ENCODE measurements around the gene HCRTR1.
A peak's percentile ranks its signal among the peaks of the same experiment; 100 is the strongest.

Gene HCRTR1

DNA sequence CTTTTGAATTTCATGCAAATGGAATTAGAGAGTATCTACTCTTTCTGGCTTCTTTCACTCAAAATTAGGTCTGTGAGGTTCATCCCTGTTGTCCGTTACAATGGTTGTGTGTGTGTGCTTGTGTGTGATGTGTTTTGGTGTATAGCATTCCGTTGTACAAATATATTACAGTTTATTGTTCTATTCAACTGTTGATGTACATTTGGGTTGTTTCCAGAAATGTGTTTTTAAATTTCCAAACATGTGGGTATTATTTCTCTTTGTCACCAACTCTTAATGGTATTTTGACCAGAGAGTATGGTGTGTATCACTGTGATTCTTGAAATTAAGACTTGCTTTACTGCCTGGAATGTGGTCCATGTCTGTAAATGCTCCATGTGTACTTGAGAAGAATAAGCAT, 16.8 kb upstream of the HCRTR1 start:
- peak; percentile 2 for DNase-seq

DNA sequence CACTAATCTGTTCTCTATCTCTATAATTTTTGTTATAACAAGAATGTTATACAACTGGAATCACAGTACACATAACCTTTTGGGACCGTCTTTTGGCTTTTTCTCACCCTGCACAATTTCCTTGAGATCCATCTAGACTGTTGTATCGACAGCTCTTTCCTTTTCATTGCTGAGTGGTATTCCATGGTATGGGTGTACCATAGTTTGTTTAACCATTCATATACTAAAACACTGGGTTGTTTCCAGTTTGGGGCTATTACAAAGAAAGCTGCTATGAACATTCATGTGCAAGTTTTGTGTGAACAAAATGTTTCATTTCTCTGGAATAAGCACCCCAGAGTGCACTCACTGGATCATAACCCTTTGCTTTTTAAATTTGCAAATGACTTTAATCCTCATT, 15.4 kb upstream of the HCRTR1 start:
- no peak for DNase-seq

DNA sequence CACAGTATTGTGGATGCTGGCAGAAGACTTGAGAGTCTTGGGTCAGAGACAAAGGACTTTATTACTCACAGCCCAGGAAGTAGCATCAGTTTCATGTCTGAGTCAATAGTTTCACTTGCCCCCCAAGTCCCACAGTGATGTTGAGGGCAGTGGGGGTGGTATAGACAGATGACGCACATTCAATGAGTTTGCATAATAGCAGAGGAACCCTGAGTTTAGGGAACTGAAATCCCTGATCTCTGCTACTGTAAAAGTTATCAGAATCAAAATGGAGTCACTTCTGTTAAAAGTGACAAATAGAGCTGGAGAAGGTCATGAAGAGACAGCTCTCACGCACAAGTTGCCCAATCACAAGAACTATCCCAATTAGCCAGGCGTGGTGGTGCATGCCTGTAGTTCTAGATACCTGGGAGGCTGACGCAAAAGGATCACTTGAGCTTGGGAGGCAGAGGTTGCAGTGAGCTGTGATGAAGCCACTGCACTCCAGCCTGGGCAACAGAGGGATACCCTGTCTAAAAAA, 11.5 kb upstream of the HCRTR1 start:
- peak; percentile 12 for DNase-seq

DNA sequence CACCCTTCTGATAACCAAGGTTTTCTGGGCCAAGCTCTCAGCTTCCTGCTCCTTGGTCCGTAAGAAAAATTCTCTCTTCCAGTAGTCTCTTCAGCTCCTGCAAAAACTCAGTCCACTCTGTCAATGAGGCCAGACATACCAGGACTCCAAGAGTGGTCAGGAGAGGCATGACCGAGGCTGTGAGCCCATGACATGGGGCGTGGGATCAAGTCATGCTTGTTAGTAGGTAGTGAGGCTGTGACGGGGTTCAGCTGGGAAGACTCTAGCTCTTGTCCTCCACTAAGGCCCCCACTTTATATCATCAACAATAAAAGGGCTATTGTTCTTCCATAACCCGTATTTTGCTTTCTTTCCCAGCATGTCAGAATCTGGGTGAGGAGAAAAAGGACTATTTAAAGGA, 10.1 kb upstream of the HCRTR1 start:
- DNase-seq = peak; percentile 9

DNA sequence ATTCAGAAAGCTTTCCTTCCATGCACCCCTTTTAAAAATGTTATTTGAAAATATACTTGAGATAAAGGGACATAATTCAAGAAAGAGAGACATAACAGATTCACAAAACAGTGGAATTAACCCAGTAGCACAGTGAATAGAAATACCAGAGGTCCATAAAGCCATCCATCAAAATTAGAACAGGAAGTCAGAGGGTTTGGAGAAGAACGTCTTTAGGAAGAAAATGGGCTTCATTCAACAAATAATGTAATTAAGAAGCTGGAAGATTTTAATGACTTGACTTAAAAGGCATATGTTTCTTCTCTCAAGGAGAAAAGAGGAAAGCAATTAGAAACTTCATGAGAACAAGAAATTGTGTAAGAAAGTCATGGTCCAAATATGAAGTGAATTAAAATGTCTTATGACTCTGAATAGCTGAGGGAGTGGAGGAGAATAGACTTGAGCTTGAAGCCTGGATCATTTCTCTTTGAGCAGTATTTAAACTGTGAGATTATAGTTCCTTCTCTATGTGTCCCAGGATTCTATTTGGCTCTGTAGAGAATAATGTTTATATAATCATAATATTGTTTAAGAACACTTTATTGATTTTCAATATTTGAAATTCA, 7.9 kb upstream of the HCRTR1 start:
- DNase-seq = no peak

DNA sequence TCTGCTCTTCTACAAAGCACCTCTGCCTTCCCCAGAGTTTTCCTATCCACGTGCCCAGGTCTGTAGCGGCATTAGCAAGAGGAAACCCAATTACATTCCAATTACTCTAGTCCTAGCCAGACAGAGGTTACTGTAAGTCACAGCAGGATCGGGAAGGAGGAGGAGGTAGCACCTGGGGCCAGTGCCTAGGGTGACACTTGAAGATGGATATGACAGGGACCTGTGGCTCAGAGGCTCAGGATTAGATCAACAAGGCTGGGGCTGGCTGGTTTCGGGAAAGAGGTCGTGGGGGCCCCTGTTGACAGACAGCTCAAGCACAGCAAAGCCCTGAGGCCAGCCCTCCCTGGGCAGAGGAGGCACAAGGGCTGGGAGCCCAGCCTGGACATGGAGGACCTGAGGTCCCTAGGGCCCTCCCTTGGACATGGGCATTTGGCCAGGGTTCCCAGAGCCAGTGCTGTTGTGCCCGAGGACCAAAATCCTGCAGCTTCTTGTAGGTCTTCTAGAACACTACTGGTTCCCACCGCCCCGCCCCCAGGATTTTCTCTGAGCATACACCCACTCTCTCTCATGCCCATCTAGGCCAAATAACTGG, 3.0 kb upstream of the HCRTR1 start:
- DNase-seq = peak; percentile 58

DNA sequence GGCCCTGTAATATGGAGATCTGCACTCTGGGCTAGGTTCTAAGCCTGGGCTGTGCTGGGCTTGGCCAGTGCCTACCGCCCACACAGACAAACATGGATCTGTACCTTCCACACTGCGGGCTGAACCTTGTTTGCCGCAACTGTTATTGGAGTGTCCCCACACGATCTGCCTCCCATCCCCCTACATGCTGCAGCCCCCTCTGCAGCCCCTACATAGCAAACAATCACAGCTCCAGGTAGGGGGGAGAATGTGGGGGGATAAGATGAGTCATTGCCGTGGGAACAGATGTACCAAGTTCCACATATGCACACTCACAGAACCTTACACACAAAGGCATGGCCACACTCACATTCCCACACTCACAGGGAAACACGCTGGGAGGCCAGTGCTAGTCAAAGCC, 2.1 kb upstream of the HCRTR1 start:
- no peak for DNase-seq

DNA sequence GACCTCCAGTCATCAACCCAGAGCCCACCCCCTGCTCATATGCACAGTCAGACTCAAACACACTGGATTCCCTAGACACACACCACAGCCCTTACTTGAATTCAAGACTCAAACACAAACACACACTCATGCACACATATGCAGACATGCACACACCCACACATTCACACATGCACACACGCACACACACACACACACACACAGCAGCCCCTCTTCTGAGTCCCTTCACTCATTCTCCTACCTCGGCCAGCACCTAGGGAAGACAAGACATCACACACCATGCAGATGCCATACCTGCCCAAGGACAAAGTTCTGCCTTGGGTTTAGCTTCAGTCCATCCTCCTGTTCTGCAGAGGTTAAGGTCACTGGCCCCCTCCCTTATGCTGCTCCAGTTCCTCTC, 1.6 kb upstream of the HCRTR1 start:
- no peak for DNase-seq

DNA sequence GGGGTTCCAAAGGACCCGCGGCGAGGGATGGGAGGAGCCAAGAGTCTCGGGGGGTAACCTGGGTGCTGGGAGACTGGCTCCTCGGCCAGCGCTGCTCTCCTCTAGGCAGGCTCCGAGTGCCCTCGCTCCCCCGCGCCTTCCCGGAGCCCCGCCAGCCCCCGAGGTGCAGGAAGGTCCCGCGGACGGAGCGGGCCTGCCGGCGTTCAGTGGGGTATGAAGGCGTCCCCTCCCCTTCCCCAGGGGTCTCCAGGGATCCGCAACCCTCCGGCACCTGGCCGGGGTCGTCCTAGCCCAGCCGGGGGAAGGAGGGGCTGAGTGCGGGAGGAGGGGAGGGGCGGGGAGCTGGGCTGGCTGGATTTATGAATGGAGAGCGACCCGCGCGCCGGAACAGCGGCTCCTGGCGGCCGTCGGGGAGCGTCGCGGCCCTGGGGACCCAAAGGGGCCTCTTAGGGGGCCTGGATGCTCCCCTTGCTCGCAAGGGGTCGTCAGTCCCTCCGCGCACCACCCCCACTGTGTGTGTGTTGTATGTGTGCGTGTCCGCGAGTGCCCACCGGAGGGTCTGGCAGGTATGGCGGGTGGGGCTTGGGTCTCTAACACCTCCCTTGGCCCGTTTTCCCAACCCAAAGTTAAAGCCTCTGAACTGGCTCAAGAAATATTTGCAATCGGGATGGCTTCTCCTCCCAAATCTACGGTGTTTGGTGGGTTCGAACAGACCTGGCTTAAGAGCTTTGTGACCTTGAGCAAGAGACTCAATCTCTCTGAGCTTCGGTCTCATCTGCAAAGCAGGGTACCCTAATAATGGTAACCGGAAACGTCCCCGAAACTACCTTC, 642 bp downstream of the HCRTR1 start:
- peak; percentile 79 for DNase-seq

DNA sequence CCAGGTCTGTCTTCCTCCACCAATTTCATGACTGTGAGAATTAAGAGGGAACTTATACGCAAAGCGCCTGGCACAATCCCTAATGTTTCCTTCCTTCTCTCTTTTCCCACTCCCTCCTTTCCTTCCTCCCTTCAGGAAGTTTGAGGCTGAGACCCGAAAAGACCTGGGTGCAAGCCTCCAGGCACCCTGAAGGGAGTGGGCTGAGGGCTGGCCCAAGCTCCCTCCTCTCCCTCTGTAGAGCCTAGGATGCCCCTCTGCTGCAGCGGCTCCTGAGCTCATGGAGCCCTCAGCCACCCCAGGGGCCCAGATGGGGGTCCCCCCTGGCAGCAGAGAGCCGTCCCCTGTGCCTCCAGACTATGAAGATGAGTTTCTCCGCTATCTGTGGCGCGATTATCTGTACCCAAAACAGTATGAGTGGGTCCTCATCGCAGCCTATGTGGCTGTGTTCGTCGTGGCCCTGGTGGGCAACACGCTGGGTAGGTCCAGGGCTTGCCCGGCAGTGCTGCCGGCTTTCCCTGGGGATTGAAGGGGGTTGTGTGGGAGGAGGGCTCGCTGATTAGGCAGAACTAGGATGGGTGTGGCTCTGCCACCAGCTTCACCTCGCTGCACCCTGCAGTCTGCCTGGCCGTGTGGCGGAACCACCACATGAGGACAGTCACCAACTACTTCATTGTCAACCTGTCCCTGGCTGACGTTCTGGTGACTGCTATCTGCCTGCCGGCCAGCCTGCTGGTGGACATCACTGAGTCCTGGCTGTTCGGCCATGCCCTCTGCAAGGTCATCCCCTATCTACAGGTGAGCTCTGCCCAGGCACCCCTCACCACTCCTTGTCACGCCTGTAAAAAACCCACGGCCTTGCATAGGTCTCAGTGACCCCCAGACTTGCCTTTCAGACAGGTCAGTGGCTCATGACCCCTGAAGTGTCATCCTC, 1.7 kb downstream of the HCRTR1 start:
- no peak for DNase-seq

DNA sequence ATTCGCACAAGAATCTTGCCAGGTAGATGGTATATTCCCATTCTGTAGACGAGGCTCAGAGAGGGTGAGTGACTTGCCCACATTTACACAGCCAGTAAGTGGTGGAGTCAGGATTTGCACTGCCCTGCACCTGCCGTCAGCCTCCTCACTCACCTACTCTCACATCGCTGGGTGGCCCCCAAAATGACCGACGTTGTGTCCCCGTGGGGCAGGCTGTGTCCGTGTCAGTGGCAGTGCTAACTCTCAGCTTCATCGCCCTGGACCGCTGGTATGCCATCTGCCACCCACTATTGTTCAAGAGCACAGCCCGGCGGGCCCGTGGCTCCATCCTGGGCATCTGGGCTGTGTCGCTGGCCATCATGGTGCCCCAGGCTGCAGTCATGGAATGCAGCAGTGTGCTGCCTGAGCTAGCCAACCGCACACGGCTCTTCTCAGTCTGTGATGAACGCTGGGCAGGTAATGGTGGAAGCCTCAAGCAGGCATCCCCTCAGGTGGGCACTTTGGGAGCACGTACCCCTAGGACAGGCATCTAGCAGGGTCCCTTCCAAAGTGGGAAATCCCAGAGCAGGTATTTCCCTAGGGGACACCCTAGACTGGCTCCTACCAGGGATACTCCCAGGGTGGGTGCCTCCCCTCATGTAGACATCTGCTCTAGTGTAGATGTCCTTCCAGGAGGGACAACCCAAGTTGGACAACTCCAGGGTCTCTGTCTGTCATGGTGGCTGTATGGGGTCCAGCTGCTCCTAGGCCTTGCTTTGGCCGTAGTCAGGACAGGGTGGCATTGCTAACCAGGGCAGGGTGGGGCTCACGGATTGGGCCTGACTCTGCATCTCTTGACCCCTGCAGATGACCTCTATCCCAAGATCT, 3.4 kb downstream of the HCRTR1 start:
- DNase-seq = no peak

DNA sequence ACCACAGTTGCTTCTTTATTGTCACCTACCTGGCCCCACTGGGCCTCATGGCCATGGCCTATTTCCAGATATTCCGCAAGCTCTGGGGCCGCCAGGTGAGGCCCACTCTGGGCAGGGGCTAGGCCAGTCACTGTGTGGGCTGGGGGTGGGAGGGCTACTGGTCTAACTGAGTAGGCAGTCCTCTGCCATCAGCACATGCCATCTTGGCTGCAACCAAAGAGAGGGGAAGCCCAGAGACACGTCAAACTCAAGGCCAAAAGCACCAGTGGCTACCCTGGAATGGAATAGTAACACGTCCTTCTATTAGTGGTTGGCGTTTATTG, 4.0 kb downstream of the HCRTR1 start:
- DNase-seq = no peak

DNA sequence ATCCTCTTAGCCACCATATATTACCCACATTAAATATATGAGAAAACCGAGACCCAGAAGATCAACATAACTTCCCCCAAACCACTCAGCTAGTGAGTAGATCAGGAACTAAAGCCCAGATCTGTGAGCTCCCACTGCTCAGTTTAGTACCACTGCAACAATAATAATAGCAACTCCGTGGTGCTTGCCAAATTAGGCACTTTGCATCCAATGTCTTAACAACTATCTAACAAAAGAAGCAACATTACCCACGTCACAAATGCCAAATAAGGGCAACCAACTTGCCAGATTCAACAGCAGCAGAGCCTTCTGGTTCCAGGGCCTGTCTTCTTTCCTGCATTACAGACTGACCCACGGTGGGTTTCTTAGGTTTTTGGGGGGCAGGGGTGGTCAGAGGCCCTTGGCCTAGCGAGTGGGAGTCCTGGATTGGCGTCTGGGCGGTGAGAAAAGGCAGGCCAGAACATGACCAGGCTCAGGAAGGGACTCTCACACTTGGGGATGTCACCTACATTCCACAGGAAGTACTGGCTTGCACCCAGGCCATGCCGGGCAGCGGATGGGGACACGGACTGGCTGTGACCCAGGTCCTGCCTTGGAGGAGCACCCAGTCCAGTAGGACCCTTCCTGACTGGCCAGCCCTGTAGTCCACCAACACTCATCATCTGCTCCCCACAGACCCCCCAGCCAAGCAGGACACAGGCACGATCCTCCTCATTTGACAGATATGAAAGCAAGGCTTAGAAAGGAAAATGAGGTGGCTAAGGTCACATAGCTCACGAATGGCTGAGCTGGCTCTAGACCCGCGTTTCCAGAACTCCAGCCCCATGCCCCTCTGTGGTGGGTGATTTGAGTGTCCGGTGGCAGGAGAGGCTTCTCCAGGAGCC, 4.6 kb downstream of the HCRTR1 start:
- DNase-seq = no peak

DNA sequence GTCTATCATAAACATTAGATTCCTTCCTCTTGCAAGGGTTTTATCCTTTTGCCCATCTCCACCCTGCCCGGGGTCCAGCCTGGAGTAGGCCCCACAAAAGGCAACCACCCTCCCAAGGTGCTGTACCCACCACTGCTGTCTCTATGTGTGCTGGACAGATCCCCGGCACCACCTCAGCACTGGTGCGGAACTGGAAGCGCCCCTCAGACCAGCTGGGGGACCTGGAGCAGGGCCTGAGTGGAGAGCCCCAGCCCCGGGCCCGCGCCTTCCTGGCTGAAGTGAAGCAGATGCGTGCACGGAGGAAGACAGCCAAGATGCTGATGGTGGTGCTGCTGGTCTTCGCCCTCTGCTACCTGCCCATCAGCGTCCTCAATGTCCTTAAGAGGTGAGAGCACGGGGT, 5.9 kb downstream of the HCRTR1 start:
- DNase-seq = no peak

DNA sequence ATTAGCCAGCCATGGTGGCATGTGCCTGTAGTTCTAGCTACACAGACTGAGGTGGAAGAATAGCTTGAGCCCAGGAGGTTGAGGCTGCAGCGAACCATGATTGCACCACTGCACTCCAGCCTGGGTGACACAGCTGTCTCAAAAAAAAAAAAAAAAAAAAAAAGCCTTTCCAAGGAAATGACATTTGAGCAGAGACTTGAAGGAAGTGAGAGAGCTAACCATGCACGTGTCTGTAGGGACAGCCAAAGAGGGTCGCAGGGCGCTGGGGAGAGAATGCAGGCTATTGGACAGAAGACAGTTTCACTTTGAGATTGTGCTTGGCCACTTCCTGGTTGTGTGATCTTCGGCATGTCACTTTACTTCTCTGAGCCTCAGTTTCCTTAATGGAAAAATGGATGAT, 6.8 kb downstream of the HCRTR1 start:
- DNase-seq = no peak

DNA sequence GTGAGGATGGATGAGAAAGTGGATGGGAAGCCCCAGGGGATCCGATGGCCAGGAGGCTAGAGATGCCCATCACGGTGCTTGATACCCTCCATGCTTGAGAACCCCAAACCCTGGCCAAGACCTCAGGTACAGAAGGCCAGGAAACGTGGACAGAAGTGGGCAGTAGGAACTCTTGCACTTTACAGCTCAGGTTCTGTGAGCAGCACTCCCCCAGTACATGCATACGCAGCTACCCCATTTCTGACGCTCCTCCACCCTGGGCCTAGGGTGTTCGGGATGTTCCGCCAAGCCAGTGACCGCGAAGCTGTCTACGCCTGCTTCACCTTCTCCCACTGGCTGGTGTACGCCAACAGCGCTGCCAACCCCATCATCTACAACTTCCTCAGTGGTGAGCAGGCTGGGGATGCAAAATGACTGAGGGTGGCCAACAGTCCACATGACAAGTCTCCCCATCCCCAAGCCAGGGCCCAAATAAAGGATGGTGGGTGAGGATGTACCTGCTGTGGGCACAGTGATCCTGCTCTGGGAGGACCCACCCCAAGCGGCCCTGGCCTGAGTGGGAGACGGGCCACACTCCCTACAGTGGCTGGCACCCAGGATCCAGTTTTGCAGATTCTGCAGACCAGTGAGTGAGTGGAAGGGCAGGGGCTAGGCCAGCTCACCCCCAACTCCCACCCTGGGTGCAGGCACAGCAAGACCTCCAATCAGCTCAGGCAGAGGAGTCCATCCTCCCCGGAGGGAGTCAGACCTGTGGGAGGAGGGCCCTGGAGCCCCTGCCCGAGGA, 7.4 kb downstream of the HCRTR1 start:
- DNase-seq = no peak

DNA sequence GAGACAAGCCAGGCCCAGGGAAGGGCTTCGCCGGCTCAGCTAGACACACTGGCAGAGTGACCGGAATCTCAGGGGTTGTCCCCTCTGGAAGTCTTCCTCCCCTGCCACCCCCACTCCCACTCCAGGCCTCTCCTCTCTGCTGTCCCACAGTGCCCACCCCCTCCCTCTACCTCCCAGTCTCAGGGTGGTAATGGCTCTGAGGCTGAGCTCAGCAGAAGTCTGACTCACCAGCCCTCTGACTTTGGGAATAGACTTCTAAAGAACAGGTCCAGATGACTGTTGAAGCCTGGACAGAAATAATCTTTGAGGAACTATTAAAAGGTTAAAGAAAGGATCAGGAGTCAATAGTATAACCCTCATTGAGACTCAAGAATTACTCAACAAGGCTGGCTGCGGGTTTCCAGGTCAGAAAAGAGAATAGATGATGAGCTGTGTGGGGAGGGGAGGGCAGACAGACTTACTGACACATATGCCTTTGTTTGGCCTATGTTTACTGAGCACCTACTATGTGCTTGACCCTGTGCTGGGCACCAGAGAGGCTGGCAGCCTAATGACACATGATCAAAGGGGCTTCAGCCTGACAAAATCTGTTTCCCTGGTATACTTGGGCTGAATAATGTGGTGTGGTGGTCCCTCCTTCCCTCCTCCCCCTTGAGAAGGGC, 8.2 kb downstream of the HCRTR1 start:
- peak; percentile 84 for DNase-seq

DNA sequence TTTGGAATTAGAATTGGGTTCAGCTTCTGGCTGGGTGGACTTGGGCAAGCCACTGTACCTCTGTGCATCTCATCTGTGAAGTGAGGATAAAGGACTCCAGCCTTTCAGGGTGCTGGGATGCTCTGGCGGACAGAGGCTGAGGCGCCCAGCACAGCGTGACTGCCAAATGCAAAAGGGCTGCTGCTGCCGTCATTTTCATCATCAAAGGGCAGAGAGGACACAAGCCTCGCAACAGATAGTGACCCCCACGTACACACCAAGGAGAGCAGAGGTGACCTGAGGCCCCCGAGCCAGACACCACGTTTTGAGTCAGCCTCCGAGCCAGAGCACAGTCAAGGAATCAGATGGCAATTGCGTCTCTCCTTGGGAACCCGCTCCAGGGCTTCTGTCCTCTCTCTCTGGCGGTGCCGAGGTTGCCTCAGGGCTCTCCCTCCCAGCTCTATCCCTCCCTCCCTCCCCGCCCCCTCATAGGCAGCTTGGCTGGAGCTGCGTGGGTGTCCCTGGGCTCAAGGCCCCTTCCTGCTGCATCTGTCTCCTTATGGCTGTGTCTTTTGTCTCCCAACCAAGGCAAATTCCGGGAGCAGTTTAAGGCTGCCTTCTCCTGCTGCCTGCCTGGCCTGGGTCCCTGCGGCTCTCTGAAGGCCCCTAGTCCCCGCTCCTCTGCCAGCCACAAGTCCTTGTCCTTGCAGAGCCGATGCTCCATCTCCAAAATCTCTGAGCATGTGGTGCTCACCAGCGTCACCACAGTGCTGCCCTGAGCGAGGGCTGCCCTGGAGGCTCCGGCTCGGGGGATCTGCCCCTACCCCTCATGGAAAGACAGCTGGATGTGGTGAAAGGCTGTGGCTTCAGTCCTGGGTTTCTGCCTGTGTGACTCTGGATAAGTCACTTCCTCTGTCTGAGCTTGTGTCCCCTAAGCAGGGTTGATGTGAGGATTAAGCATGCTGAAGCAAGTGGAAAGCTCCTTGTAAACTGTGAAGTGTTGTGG, 9.0 kb downstream of the HCRTR1 start:
- DNase-seq = peak; percentile 94

Data from islet precursor cell (in vitro differentiated cells).